ENCODE measurements around the gene TYR.
"Not testable (repeated sequence)": the region's sequence is repeated elsewhere in the genome, so short reads cannot be mapped to it uniquely, and the experiment has no call there.

Gene TYR

DNA sequence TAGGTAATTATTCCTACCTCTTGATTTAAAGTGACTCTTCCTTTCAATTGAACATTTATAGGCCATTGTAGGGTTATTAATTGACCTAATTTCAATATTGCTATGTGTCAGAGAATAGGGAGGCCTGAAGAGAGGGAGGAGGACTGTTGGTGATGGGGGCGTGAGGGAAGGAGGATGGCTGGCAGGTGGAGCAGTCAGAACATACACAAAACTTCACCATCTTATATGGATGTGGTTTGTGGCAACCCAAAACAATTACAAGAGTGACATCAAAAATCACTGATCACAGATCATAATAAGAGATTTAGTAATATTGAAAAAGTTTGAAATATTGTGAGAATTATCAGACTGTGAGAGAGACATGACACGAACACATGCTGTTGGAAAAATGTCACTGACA lies 95.5 kb downstream of the TYR start:
- H3K9ac ChIP-seq (ENCODE audit: low read length); H3K4ac ChIP-seq (ENCODE audit: low read depth, low read length); H3K23ac ChIP-seq (ENCODE audit: low read length); H3K79me2 ChIP-seq (ENCODE audit: control insufficient read depth, insufficient read depth, low read length); H3K18ac ChIP-seq (ENCODE audit: low read length); H3K27ac ChIP-seq (ENCODE audit: low read depth, low read length); H2BK5ac ChIP-seq (ENCODE audit: low read length); H3K4me3 ChIP-seq (ENCODE audit: low read length); H3K56ac ChIP-seq (ENCODE audit: low read length); H3K36me3 ChIP-seq (ENCODE audit: control insufficient read depth, insufficient read depth, low read length); H4K5ac ChIP-seq (ENCODE audit: low read length); H3K4me1 ChIP-seq (ENCODE audit: control insufficient read depth, low read depth, low read length); H3K4me2 ChIP-seq (ENCODE audit: low read length); DNase-seq; H3K27me3 ChIP-seq (ENCODE audit: insufficient read depth, low read length, poor library complexity); H2BK15ac ChIP-seq (replicated peaks; ENCODE audit: low read depth); H2BK120ac ChIP-seq (ENCODE audit: low read depth, low read length); H2AK5ac ChIP-seq (ENCODE audit: low read length); H3K79me1 ChIP-seq (ENCODE audit: low read length); H4K8ac ChIP-seq (ENCODE audit: low read depth, low read length): not testable (repeated sequence)
- WGBS (ENCODE audit: extremely low coverage, insufficient coverage, low lambda C conversion rate): no CpG with 5 or more reads among the region's 2 CpGs

GRCh38 chr11:89275966-89276365 lies 98.3 kb downstream of the TYR start:
- Histone ChIP-seq H3K4ac (ENCODE audit: low read depth, low read length) (no peak overlapping the region), H3K4me2 (ENCODE audit: low read length) (no peak overlapping the region), H3K79me2 (ENCODE audit: control insufficient read depth, insufficient read depth, low read length) (no peaks in the 10 kb centered on the region), H3K56ac (ENCODE audit: low read length) (no peak overlapping the region), H3K4me1 (ENCODE audit: control insufficient read depth, low read depth, low read length) (no peaks in the 10 kb centered on the region), H3K18ac (ENCODE audit: low read length) (no peak overlapping the region), H4K8ac (ENCODE audit: low read depth, low read length) (no peak overlapping the region), H3K79me1 (ENCODE audit: low read length) (no peaks in the 10 kb centered on the region), H4K5ac (ENCODE audit: low read length) (no peak overlapping the region), H3K27me3 (ENCODE audit: insufficient read depth, low read length, poor library complexity) (no peaks in the 10 kb centered on the region), H3K9ac (ENCODE audit: low read length) (no peak overlapping the region), H3K23ac (ENCODE audit: low read length) (no peak overlapping the region), H2BK120ac (ENCODE audit: low read depth, low read length) (no peak overlapping the region), H3K36me3 (ENCODE audit: control insufficient read depth, insufficient read depth, low read length) (no peaks in the 10 kb centered on the region), H2AK5ac (ENCODE audit: low read length) (no peak overlapping the region), H2BK15ac (replicated peaks; ENCODE audit: low read depth) (no peak overlapping the region), H2BK5ac (ENCODE audit: low read length) (no peak overlapping the region), H3K4me3 (ENCODE audit: low read length) (no peak overlapping the region), H3K27ac (ENCODE audit: low read depth, low read length) (no peak overlapping the region)
- no CpG with 5 or more reads among the region's 1 CpG for WGBS (ENCODE audit: extremely low coverage, insufficient coverage, low lambda C conversion rate)
- DNase-seq: no peak

DNA sequence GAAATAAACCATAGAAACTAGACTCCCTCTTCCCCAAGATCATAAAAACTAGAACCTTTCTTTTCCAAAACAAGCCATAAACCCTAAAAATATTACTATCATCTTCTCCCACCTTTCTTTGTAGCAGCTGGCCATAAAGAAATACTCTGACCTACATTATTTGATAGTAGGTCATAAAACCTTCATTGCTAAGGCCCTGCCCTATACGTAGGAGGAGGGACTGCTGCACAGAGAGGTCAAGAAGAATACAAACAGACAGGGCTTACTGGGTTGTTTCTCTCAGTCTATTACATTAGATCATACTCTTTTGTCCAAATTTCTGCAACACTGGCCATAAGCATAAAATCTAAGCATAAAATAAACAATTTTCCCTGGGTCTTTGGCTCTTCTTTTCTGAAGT lies 101.5 kb downstream of the TYR start:
- Histone ChIP-seq H4K5ac (ENCODE audit: low read length) (no peak overlapping the region), H2BK15ac (replicated peaks; ENCODE audit: low read depth) (no peak overlapping the region), H3K79me1 (ENCODE audit: low read length) (no peaks in the 10 kb centered on the region), H3K79me2 (ENCODE audit: control insufficient read depth, insufficient read depth, low read length) (no peaks in the 10 kb centered on the region), H3K4me1 (ENCODE audit: control insufficient read depth, low read depth, low read length) (no peaks in the 10 kb centered on the region), H2AK5ac (ENCODE audit: low read length) (no peak overlapping the region), H3K27me3 (ENCODE audit: insufficient read depth, low read length, poor library complexity) (no peaks in the 10 kb centered on the region), H3K4me2 (ENCODE audit: low read length) (no peak overlapping the region), H3K4ac (ENCODE audit: low read depth, low read length) (no peak overlapping the region), H3K18ac (ENCODE audit: low read length) (no peak overlapping the region), H3K36me3 (ENCODE audit: control insufficient read depth, insufficient read depth, low read length) (no peaks in the 10 kb centered on the region), H3K9ac (ENCODE audit: low read length) (no peak overlapping the region), H3K27ac (ENCODE audit: low read depth, low read length) (no peak overlapping the region), H3K23ac (ENCODE audit: low read length) (no peak overlapping the region), H4K8ac (ENCODE audit: low read depth, low read length) (no peak overlapping the region), H2BK5ac (ENCODE audit: low read length) (no peak overlapping the region), H3K4me3 (ENCODE audit: low read length) (no peak overlapping the region), H2BK120ac (ENCODE audit: low read depth, low read length) (no peak overlapping the region), H3K56ac (ENCODE audit: low read length) (no peak overlapping the region)
- DNase-seq: no peak
- no CpG with 5 or more reads among the region's 1 CpG for whole genome bisulfite sequencing (ENCODE audit: extremely low coverage, insufficient coverage, low lambda C conversion rate)

DNA sequence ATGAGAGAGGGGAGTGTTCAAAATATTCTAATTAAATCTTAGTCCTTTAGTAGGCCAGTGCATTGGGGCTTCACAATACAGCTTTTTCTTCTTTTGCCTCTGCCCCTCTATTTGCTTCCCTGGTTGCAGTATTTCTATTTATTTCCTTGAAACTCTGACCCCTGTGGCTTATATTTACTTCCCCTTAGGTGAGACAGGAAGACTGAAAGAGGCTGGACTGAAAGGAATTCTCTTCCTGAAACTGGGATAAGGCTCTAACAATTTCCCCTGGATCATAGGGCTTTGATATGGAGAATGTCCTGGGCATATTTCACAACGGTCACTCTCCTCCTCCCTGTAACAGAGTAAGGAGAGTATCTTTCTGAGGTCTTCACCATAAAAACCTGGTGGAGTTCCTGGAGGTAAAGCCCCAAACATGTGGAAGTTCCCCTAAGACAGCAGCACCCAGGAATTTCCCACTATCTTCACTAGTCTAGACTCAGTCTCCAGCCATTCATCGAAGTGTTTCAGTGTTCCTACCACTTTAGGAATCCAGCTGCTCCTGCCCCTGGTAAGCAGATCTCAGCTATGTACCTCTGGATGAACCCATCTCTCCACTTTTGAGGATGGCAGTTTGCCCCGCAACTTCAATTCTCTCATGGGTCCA lies 103.5 kb downstream of the TYR start:
- not testable (repeated sequence) for H3K4ac ChIP-seq (ENCODE audit: low read depth, low read length); H3K36me3 ChIP-seq (ENCODE audit: control insufficient read depth, insufficient read depth, low read length); H2BK120ac ChIP-seq (ENCODE audit: low read depth, low read length); H3K4me1 ChIP-seq (ENCODE audit: control insufficient read depth, low read depth, low read length); H3K79me2 ChIP-seq (ENCODE audit: control insufficient read depth, insufficient read depth, low read length); H4K8ac ChIP-seq (ENCODE audit: low read depth, low read length); H3K4me3 ChIP-seq (ENCODE audit: low read length); H3K79me1 ChIP-seq (ENCODE audit: low read length); H2BK15ac ChIP-seq (replicated peaks; ENCODE audit: low read depth); H2BK5ac ChIP-seq (ENCODE audit: low read length); H2AK5ac ChIP-seq (ENCODE audit: low read length); H3K23ac ChIP-seq (ENCODE audit: low read length); H4K5ac ChIP-seq (ENCODE audit: low read length); H3K27ac ChIP-seq (ENCODE audit: low read depth, low read length); H3K27me3 ChIP-seq (ENCODE audit: insufficient read depth, low read length, poor library complexity); H3K56ac ChIP-seq (ENCODE audit: low read length); H3K4me2 ChIP-seq (ENCODE audit: low read length); H3K9ac ChIP-seq (ENCODE audit: low read length)
- peak; percentile 37 for DNase-seq
- no CpG with 5 or more reads among the region's 3 CpGs for WGBS (ENCODE audit: extremely low coverage, insufficient coverage, low lambda C conversion rate)
- H3K18ac ChIP-seq (ENCODE audit: low read length): peak overlapping the region; percentile 60

GRCh38 chr11:89286601-89287000 lies 108.9 kb downstream of the TYR start:
- not testable (repeated sequence) for H2BK120ac ChIP-seq (ENCODE audit: low read depth, low read length); H3K79me1 ChIP-seq (ENCODE audit: low read length); H3K27me3 ChIP-seq (ENCODE audit: insufficient read depth, low read length, poor library complexity); H3K4me3 ChIP-seq (ENCODE audit: low read length); H3K18ac ChIP-seq (ENCODE audit: low read length); H3K36me3 ChIP-seq (ENCODE audit: control insufficient read depth, insufficient read depth, low read length); H3K4ac ChIP-seq (ENCODE audit: low read depth, low read length); H4K5ac ChIP-seq (ENCODE audit: low read length); H3K4me2 ChIP-seq (ENCODE audit: low read length); H2BK5ac ChIP-seq (ENCODE audit: low read length); H3K9ac ChIP-seq (ENCODE audit: low read length); H3K23ac ChIP-seq (ENCODE audit: low read length); H4K8ac ChIP-seq (ENCODE audit: low read depth, low read length); H3K56ac ChIP-seq (ENCODE audit: low read length); H2AK5ac ChIP-seq (ENCODE audit: low read length); H3K27ac ChIP-seq (ENCODE audit: low read depth, low read length); H2BK15ac ChIP-seq (replicated peaks; ENCODE audit: low read depth); H3K4me1 ChIP-seq (ENCODE audit: control insufficient read depth, low read depth, low read length); H3K79me2 ChIP-seq (ENCODE audit: control insufficient read depth, insufficient read depth, low read length); DNase-seq
- no CpG with 5 or more reads among the region's 1 CpG for WGBS (ENCODE audit: extremely low coverage, insufficient coverage, low lambda C conversion rate)

DNA sequence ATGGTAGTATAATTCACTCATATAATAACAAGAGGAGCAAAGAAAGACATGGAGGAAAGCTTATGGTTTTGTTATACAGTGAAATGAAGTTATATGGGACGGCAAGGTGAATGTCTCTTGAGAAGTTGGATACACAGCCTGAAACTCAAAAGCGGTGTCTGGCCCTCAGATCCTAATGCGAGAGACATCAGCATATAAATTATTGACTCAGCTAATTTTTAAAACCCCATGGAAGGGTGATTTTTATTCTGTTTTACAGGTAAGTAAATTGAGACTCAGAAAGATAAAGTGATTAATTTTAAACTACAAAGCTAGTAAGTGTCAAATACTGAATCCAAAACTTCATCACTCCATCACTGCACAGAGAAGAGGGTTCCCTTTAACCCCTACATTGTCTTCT lies 110.3 kb downstream of the TYR start:
- not testable (repeated sequence) for H3K27ac ChIP-seq (ENCODE audit: low read depth, low read length); H3K4me3 ChIP-seq (ENCODE audit: low read length); DNase-seq; H2AK5ac ChIP-seq (ENCODE audit: low read length); H3K79me1 ChIP-seq (ENCODE audit: low read length); H3K23ac ChIP-seq (ENCODE audit: low read length); H3K36me3 ChIP-seq (ENCODE audit: control insufficient read depth, insufficient read depth, low read length); H3K4ac ChIP-seq (ENCODE audit: low read depth, low read length); H3K27me3 ChIP-seq (ENCODE audit: insufficient read depth, low read length, poor library complexity); H4K5ac ChIP-seq (ENCODE audit: low read length); H3K4me1 ChIP-seq (ENCODE audit: control insufficient read depth, low read depth, low read length); H4K8ac ChIP-seq (ENCODE audit: low read depth, low read length); H3K79me2 ChIP-seq (ENCODE audit: control insufficient read depth, insufficient read depth, low read length); H3K9ac ChIP-seq (ENCODE audit: low read length); H3K56ac ChIP-seq (ENCODE audit: low read length); H3K18ac ChIP-seq (ENCODE audit: low read length); H2BK15ac ChIP-seq (replicated peaks; ENCODE audit: low read depth); H2BK5ac ChIP-seq (ENCODE audit: low read length); H2BK120ac ChIP-seq (ENCODE audit: low read depth, low read length); H3K4me2 ChIP-seq (ENCODE audit: low read length)
- no CpG with 5 or more reads among the region's 3 CpGs for WGBS (ENCODE audit: extremely low coverage, insufficient coverage, low lambda C conversion rate)
